ENCODE results near the gene MTPN.

GRCh38 chr7:136020556-136020955 is 43.4 kb upstream of the MTPN start:
- no peak for TF ChIP-seq CTCF (IDR thresholded peaks at IDR 0.05)
- no peak for TF ChIP-seq POLR2A (IDR thresholded peaks at IDR 0.05)

All from Peyer's patch (tissue), 4 donors.